Middle frontal gyrus (tissue), 1 donor: ENCODE results near the gene JRKL.

Source experiments
- DNase-seq: peaks from one replicate; pipeline ENCODE4 v3.0.0-alpha.2; 2015; ENCODE audit warnings: low spot score; ENCODE audit errors: extremely low spot score

The JRKL gene

DNA sequence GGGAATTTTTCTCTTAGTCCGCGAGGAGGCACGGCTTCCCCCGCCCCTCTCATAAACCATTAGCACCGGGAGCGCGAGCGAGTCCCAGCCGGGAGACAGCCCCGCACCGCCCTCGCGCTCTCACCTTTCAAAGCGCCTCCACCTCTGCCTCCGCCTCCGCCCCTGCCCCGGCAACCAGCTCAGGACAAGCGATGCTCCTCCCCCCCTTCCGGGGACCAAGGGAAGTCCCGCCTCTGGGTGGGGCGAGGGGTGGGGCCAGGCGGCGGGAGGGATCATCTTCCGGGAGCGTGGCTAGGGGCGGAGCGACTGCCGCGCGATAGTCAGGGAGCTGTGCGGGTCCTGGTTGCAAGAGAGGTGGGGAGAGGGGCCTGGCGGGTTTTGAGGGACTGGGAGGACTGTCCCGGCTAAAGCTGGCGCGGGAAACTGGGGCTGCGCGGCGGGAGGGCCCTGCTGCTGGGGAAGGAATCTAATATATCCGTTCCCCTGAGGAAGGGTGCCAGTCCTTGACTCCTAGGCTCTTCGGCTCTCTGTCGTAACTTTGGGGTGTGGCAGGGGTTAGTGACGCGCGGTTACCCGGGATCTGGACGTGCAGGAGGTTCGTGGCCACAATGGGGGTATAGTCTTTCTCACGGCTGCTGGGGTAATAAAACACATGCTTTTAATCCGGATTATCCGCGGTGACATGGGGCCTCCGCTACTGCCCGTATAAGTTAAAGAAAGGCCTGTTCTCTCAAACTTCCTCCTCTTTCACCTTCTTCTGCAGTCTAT, at the start of gene JRKL, which contains the start of gene CCDC82:
TSS of gene JRKL (plus strand) at position 294 of the 768 bp plus-strand sequence. CDS start 637 bp downstream, outside the sequence.
TSS of gene CCDC82 (minus strand) at position 193 of the 768 bp plus-strand sequence. CDS start 5,165 bp downstream, outside the sequence.
- DNase-seq: peak; percentile 86

DNA sequence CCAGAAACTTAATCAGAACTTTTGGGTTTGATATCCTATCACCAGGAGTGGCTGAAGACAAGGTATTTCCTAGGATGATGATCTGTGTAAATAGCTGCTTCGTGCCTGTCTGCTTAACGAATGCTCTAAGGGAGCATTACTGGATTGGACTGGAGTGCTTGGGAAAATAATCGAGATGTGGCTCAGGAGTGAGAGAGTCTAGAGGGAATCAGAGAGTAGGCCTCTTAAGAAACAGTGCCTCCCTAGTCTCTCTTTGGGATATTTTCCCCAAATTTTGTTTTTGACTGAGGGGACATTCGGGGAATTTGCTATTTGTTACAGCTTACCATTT, 49.3 kb upstream of the JRKL start:
- no peak for DNase-seq

DNA sequence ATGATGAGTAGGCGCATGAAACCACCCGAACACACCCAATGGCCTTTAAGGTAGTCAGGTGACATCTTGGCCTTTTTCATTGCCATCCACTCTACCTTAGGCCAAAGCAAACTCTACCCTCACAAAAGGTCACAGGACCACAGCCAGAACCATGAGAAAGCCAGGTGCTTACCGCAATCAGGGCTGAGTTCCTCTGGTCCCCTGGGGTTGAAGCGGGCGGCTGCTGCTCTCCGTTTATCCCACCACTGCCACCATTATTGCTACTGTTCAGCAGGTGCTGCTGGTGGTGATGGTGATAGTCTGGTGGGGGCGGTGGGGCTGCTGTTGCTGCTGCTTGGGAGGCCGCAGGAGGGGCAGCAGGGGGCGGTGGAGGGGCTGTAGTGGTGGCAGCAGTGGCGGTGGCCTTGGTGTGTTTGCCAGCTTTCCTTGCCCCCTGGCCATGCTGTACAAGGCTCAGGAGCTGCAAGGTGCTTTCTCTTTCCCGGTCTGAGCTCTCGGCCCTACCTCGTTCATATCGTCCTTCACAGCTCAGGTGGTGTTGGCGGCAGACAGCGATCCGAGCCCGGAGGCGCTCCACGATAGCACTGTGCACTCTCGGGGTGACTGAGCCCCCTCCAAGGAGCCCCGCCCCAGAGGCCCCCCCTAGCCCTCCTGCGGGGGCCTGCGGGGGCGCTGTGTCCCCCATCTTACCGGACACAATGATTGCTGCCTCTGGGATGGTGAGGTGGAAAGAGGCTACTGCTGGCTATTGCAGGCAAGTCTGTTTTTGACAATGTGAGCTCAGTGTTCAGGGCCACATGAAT, 48.4 kb upstream of the JRKL start:
- DNase-seq: no peak

DNA sequence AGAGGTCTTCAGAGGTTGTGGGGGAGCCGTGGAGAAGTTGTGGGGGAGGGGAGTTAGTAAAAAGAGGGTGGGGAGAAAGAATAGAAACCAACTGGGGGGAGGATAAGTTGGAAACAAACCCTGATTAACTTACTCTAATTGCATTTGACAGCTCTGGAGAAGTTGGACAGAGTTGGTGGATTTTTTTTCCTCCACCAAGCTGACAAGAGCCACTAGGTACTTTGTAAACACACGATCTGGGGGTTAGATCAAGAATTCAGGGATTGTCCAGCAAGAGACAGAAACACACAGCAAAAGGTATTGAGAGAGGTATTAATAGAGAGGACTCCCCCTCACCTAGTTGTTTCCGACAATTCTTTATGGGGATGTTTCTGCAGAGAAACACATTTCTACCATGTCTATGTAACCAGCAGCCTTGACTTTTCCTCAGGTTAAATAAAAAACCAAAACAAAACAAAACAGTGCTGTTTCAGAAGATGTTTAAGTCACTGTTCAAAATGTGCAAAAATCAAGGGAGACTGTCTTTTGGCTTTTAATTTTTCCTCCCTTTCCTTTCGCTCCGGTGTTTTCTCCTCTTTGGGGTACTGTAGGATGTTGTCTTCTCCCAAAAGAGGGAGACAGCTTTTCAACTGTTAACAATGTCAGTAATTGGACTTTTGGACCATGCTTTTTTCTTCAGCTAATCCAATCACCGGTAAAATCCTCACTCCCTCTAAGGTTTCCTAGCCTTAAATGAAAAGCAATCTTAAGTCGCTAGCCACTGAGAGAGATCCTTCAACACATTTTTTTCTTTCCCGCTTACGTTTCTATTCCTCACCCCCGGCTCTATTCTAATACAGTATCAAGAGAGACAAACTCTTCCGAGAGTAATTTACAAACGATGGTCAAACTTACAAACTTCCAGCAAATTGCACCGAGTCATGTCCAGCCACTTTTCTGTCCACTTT, 47.5 kb upstream of the JRKL start:
- DNase-seq: no peak

DNA sequence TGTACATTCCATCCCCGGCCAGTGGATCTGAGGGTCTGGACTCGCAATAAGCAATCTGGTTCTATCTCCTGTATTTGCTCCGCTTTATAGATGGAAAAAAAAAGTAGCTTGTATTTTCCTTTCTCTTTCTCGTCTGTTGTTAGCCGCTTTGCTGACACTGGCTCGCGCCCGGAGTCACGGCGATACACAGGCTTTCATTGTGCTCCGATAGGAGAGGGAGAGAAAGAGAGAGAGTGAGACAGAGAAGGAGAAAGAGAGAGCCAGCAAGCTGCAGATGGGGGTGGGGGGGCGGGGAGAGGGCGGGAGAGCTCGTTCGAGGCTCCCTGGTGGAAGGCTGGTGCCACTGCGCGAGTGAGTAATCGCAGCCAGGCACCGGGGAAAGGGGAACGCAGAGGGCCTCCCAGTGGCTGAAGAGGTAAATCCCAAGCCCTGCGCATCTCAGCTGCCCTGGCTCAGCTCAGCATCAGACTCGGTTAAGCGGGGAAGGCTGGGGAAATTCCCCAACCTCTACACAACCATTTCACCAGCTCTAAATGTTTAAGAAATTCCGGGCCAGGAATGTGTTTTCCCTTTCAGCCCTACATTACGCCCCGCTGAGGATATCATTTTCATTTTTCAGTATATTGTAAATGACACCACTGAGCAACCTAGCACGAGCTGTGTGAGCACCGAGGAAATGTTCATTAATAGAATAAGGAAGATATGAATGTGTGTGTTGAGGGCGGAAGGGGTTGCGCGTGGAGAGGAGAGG, 46.7 kb upstream of the JRKL start, which contains the start of gene MAML2:
TSS of gene MAML2 (minus strand) at position 235 of the 751 bp plus-strand sequence. CDS start 1,300 bp downstream, outside the sequence.
- DNase-seq: peak; percentile 86

DNA sequence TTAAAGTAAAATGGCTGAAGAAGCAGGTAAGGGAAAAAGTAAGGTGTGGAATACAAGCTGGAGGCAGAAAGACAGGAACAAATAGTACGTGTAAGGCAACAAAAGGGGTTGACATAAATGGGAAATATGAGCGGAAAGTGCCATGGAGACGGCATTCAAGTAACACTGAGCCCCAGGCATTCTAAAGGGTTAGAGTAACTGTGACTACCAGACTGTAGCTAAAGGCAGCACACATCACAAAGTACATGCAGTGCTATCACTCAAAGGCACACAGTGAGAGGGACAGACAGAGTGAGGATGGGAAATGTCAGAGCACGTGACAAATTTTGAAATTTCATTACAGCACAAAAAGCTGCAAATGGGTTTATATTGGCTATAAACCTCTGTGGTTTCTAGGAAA, 33.0 kb upstream of the JRKL start:
- DNase-seq: no peak

DNA sequence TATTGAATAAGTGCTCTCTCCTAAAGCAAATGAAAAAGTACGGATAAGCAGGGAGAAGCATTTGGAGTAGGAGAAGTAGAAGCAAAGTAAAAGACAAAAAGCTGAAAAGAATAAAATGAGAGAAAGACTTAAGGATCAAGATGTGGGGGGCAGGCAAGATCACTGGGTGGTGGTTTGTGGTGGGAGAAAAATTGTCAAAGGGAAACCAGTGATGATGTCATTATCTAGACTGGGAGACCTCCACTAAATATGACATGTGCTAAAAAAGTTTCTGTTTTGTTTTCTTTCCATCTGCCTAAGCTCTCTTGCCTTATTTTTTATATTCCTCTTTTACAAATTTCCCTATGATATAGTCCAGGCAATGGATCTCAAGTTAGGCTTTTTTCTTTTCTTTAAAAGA, 32.0 kb upstream of the JRKL start:
- DNase-seq: no peak

DNA sequence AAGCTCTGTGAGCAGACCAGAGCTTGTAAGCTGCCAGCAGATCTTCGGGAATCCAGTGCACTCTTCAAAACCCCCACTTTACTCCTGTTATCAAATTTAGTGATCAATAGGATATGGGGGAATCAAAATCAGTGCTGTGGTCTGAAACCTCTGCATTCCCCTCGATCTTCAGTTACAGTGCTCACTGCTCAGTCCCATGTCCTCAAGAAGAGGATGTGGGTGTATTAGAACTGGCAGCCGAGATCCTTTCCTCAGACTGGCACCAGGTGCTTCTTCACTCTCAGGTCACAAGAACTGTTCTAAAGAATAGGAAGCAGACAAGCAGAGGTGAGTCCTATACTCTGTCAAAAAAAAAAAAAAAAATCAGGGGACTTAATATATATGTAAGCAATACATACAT, 31.5 kb upstream of the JRKL start:
- DNase-seq: no peak

DNA sequence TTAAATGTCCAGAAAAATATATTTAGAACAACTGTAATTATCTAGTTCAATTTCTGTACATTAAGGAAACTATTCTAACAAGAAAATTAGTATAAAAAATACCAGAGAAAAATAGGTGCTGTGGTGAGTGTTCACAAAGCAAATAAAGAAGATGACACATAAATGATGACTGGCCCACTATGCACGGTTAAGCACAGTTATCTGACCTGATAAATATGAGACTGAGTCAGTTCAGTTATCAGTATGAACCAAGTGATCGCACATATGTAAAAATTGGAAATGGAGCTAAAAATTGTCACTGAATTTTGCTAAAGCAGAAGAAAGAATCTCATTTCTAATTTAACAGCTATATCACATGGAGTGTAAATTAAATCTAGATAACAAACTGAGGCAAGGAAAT, 28.0 kb upstream of the JRKL start:
- DNase-seq: no peak

DNA sequence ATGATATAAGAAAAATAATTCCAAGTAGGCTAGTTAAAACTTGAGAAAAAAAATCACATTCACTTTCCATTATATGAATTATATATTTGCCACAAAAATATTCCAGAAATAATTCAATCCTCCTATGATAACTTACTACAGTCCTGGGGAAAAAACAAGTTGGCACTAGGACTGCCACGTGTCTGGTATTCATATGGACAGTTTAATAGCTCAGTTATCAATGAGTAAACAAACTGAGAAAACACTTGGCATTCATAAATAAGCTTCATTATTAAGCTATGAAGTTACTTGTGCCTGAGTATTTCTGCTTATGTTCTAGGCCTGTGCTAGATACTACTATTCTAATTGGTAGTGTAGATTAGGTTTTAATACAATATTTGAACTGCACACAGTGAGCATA, 24.3 kb upstream of the JRKL start:
- no peak for DNase-seq

DNA sequence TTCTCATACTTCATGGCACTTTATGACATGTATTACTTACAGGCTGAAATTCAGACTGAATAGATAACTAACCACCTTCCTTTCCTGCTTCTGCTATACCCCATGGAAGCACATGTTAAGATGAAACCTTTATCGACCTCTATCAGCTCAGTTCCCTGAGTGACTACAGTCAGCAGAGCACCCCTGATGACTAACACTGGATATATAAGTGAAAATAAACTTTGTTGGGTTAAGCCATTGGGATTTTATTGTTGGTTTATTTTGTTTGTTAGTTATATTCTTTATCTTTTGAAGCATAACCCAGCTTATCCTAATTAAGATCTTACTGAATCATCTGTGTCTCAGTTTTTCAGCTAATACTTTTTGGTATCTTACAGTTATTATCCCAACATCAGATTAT, 23.8 kb upstream of the JRKL start:
- no peak for DNase-seq

DNA sequence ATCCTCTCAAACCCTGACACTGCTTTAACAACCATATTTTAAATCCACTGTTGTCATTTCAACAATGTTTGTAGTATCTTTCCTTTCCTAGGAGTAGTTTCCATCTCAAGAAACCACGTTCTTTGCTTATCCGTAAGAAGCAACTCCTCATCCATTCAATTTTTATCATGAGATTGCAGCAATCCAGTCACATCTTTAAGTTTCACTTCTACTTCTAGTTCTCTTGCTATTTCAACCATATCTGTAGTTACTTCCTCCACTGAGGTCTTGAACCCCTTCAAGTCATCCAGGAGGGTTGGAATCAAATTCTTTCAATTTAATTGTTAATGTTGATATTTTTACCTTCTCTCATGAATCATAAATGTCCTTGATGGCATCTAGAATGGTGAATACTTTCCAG, 22.5 kb upstream of the JRKL start:
- DNase-seq: no peak

DNA sequence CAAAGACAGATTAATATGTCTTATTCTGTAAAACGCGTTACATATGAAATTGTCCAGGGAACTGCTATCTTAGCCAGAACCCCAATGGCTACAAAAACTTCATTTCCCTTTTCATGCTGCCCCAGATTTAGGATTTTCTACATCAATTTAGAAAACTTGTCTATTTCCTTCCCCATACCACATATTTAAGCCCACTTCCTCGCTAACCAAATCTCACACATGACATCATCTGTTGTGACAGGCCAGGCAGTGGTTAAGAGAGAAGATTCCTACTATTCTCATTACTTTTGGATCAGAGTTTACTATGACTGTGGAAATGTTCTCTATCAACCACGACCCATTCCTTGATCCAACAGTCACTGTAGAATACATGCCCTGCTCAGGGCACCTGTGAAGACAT, 16.0 kb upstream of the JRKL start:
- DNase-seq: no peak

DNA sequence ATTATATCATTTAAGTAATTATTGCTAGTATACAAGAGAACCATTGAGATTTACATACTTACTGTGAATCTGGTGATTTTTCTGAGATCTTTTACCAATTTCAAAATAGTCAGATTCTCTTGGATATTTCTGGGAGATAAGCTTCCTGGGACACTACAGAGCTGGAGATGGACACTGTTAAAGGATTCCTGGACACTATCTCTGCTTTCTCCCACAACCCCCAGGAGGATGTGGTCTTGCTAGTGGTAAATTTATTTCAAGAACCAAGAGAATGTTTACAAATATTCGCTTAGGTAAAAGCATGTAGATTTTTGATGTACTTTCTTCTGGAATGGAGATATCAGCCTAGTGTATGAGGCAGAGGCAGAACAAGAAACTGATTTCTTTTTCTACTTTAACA, 13.0 kb upstream of the JRKL start:
- DNase-seq: no peak

DNA sequence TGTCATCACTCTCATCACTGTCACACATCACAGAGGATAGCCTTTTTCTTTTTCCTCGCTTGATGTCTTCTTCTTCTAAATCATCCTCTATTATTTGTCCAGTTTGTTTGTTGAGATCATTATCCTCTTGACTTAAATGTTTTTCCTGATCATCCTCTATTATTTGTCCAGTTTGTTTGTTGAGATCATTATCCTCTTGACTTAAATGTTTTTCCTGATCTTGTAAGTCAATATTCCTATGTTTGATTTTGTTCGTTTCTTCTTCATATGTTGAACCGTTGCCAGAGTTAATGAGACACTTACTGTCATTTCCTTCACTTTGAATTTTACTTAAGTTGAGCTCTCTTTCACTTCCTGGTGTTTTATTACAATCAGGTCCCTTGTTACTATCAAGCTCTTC, 5.7 kb upstream of the JRKL start:
- no peak for DNase-seq

DNA sequence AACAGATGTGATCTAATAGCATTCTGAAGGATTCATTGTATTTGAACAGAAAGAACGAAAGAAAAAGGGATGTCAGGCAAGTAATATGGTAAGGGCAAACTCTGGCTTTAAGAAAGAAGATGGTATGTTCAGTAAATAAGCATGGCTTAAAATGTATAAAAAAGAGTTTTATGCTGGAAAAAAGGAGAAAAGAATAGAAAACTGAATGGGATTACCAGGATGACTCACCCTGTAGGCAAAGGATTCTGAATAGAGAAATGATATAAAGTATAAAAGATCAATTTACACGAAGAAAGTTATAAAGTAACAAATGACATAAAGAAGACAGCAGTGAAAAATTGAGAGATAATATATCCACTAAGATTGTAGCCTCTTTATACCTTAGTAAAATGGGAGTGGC, 4.6 kb upstream of the JRKL start:
- DNase-seq: no peak

DNA sequence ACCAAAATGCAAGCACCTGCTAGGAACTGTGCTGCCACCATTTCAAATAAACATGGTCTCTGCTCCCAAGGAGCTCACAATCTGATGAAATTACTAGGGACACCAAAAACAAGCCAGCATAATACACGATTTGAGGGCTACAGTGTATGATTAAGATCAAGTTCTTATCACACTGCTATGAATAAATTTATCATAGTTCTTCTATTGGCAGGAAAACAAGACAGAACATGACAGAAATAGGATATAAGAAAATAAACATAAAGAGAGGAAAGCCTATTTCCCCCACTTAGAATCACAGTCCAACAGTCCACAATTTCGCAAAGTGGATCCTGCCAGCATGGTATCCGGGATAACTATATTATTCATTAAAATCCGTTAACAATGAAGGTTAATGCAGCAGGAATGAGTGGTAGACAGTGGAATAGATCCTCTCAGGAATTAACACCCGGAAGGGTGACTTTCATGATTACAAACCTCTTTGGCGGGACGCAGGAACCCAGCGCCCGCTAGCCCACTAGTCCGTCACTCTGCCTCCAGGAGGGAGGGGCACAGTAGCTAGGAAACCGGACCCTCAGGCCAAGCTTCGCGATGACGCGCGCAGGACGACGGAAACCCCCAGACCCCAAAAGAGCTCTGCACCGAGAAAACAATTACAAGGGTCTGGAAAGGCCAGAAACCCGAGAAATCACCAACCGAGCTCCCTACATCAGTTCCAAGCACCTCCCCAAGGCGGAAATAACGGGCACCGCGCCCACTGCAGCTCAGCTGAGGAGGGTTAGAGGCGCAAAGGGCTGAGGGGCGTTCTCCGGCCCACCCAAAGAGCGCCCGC, 708 bp upstream of the JRKL start:
- no peak for DNase-seq

DNA sequence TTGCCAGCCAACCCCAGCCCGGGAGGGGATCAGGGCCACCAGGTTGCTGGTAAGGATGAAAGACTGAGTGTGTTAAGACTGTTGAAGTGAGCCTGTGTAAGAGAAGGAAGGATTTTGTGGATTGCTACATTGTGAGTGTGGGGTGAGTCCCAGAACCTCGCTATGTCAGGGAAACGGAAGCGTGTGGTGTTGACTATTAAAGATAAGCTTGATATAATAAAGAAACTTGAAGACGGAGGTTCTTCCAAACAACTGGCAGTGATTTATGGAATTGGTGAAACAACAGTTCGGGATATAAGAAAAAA, 627 bp downstream of the JRKL start:
- DNase-seq: no peak

DNA sequence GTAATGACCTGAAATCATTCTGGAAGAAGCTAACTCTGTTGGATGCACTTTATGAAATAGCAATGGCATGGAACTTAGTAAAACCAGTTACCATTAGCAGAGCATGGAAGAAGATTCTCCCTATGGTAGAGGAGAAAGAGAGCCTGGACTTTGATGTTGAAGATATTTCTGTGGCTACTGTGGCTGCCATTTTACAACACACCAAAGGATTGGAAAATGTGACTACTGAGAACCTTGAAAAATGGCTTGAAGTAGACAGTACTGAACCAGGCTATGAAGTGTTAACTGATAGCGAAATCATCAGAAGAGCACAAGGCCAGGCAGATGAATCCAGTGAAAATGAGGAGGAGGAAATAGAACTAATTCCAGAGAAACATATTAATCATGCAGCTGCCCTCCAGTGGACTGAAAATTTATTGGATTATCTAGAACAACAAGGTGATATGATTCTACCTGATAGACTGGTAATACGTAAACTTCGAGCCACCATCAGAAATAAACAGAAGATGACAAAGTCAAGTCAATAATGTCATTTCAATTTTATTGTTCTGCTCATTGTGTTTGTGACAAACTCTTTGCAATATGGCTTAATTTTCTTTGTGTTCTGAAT, 2.0 kb downstream of the JRKL start:
- DNase-seq: no peak
